ENCODE data around the gene CDC37L1.

DNA sequence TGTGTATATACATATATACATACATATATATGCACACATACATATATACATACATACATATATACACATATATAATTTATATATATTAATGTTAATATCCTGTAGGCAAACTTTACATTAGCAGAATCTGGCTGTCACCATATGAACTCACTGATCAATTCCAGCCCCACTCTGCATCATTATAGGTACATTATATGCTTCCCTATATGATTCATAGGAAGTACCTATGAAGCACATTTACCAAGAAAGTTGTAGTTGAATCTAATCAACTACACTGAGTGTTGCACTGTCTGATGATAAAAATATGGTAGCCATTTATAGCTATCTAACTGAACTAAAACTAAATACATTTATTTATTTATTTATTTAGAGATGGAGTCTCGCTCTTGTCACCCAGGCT, 7.6 kb upstream of the CDC37L1 start:
- no peak for TF ChIP-seq CTCF (IDR thresholded peaks at IDR 0.05; ENCODE audit: low read depth, low read length)
- TF ChIP-seq, protein P1, sequence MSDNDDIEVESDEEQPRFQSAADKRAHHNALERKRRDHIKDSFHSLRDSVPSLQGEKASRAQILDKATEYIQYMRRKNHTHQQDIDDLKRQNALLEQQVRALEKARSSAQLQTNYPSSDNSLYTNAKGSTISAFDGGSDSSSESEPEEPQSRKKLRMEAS (IDR thresholded peaks at IDR 0.05; ENCODE audit: low read depth, low read length): no peak
